NCI-H1417 treated with DMSO at 0.1 percent for 48 hours (cell line): Measurements from ENCODE around the gene PAQR6.

Source experiments
- DNase-seq: peaks from one replicate; lab custom pipeline; 2025; lab: John Stamatoyannopoulos, UW

Gene PAQR6

DNA sequence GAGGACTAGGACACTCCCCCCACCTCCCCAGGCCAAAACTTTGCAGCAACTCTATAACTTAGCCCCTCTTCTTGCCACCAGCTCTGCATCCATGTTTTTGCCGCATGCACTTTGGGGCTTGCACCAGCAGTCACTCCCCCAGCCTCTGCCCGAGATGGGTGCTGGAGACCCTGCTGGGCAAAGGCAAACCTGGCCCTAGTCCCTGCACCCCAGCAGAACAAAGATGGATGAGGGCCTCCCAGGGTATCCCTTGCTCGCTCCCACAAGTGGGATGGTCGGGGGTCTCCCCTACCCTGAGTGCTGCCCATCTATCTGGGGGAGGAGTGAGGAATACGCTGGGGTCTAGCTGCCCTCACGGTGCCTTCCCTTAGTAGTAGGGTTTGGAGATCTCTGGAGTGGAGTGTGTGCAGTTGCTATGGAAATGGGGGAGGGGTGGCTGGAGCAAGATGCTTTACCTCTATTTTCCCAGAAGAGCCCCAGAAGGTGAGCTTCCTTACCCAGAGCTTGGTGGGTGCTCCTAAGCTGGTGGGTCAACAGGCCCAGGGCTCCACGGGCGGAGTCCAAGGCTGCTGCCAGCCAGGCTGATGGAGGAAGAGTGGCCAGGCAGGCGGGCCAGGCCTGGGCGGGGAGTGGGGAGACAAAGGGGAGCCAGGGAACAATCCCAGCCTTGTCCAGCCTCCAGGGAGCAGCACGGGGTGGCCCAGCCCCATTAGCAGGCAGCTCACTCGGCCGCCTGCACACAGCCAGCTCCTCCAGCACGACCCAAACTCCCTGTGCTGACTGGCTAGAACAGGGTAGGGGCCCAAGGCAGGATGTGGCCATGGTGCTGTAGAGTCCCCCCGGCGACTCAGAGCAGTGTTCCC is at the start of gene PAQR6:
Gene PAQR6, minus strand, starts transcription at position 597 of the 863 bp plus-strand sequence. CDS start 1,325 bp downstream, outside the sequence.
- no peak for DNase-seq

DNA sequence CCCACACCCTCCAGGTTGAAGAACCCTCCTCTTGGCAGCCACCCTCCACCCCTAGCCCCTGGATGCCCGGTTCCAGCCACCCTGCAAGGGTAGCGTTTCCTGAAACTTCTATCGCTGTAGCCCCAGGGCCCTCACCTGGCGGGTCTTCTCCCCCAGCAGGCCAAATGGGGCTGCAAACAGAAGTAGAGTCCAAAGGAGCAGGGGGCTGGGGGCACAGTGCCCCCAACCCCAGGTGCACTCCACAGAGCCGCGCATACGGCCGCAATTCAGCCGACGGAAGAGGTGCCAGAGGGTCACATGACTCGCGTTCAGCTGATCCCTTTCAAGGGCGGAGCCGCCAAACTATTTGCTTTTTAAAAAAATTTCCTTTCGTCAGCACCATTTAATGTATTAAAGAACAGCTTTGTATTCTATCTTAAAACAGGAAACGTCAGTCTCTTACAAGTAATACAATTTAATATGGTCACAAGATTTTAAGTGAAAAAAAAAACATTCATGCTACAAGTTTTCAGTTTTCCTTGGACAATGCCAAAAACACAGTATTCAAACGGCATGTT is 47.6 kb upstream of the PAQR6 start, which contains the start of gene GLMP:
Gene GLMP, minus strand, starts transcription at position 289 of the 557 bp plus-strand sequence. Its CDS starts 34 bp downstream, at position 255.
- no peak for DNase-seq

GRCh38 chr1:156293895-156294294 is 46.0 kb upstream of the PAQR6 start:
- no peak for DNase-seq

DNA sequence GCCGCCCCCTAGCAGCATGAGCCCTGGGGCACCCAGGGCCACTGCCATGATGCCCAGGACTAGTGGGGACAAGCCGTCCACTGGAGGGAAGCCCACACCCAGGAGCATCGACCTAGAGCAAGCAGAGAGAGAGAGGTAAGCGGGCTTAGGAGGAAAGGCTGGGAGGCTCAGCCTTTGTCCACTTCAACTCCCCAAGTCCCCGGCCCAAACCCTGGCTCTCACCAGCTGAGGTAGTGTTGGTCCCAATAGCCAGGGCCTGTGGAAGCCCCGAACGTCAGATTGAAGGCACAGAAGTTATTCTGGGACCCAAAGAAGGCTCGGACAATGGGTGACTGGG is 45.2 kb upstream of the PAQR6 start:
- no peak for DNase-seq

DNA sequence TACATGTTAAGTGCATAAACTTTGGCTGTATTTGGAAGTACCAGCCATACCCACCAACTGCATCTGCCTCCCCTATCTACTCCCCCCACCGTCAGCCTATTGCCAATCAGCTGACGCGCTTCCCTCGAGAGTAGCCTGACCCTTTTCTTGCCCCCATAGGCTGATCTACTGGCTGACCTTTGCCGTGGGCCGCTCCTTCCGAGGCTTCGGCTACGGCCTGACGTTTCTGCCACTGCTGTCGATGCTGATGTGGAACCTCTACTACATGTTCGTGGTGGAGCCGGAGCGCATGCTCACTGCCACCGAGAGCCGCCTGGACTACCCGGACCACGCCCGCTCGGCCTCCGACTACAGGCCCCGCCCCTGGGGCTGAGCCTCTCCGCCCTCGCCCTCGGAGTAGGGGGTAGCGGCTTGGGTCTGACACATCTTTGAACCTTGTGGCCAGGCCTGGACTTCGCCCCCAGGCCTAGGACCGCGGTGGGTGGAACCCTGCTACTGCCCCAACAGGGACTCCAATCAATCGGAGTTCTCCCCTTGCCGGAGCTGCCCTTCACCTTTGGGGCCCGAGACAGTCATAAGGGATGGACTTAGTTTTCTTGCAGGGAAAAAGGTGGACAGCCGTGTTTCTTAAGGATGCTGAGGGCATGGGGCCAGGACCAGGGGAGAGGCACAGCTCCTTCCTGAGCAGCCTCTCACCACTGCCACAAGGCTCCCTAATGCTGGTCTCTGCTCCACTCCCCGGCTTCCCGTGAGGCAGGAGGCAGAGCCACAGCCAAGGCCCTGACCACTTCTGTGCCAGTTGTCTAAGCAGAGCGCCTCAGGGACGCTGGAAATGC is 43.6 kb upstream of the PAQR6 start:
- no peak for DNase-seq

DNA sequence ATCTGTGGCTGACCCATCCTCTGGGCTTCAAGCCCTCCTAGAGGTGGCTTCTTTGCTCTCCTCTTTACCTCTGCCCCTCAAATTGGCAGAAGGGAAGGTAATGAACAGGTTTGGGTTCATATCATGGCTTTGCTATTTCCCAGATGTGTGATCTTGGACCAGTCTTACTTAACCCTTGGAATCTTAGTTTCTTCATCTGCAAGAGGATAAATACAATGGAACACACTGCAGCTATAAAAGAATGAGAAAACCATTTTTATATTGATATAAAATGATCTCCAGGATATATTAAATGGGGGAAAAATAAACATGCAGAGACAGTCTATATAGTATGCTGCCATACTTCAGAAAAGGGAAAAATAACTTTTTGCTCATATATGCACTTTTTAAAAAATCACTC is 42.0 kb upstream of the PAQR6 start:
- no peak for DNase-seq

GRCh38 chr1:156286061-156286460 is 38.2 kb upstream of the PAQR6 start:
- DNase-seq: no peak

DNA sequence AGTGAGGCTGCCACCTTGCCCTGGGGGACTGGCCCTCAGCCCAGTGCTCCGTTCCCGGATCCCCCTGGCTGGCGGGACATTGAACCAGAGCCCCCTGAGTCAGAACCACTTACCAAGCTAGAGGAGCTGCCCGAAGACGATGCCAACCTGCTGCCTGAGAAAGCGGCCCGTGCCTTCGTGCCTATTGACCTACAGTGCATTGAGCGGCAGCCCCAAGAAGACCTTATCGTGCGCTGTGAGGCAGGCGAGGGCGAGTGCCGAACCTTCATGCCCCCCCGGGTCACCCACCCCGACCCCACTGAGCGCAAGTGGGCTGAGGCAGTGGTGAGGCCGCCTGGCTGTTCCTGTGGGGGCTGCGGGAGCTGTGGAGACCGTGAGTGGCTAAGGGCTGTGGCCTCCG is 37.6 kb upstream of the PAQR6 start:
- DNase-seq: no peak

DNA sequence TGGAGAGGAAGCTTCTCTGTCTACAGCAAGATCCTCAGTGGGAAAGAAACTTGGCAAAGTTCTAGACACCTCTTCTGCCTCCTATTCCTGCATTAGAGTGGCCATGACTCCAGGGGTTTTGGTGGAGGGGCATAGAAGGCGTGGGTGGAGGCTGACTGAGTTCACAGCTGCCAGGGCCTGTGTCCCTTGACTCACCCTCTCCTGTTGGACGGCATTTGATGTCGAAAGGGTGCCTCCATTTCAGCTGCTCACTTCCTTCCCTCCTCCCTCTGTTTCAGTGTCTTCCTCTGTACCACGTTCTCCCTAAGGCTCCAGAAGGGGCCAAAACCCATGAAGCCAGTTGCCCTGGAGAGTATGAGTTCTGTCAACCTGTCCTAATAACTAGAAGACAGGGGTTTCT is 36.9 kb upstream of the PAQR6 start:
- no peak for DNase-seq

DNA sequence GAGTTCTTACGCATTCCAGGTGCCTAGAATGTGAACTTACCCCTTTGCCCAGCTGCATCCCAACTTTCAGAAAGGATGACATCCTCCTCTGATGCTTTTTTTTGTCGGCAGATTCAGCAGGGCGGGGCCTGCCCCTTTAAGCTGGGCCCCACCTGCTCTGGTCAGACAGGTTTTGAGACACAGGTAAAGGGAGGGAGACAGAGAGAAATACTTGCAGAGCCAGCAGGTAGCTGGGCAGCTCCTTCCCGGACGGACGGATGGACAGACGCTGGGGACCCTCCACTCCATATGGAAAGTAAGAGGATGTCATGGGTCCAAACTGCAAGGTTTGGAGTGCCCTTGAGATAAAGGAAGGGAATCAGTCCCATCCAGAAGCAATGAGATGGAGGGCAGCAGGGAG is 36.3 kb upstream of the PAQR6 start, which contains the start of gene TMEM79:
Gene TMEM79, plus strand, starts transcription at position 214 of the 400 bp plus-strand sequence. CDS start 902 bp downstream, outside the sequence.
- no peak for DNase-seq

- no peak for DNase-seq
Measured at GRCh38 chr1:156283521-156283920, 35.7 kb upstream of the PAQR6 start.

GRCh38 chr1:156282479-156283222 is 34.8 kb upstream of the PAQR6 start, which contains the start of gene SMG5:
SMG5 (minus strand) TSS chr1:156282825; CDS start chr1:156282680, 145 bp downstream.
- peak; percentile 92 for DNase-seq

DNA sequence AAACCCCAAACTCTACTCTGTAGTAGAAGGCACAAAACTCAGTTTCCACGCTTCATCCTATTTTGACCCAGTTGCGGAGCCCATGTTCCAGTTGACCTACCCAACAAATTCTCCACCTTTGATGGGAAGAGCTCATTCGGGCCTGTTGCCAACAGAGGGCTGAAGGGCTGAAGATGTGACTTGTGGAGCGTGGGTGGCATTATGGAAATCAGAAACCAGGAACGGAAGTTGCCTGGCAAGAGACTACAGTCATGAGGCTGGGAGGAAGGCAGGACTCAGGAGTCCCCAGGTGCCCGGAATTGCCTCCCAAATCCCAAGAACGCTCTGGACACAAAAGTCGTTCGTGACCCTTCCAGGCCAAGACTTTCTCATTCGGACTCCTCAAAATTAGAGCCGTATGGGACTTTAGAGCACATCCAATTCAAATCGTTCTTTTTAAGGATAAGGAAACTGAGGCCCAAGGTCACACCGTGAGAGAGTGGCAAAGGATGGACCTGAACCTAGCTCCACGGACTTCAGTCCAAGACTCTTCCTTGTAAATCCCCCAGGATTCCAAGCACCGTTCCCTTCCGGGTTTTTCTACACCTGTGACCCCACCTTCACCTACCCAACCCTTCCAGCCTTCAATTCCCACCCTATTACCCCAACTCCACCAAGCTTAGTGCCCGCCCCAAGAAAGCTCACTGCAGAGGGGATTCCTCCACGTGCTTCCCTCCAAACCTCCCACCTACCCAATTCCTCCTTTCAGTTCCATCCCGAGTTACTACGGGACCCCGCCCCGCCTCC is 34.0 kb upstream of the PAQR6 start:
- DNase-seq: no peak

- no peak for DNase-seq
Measured at GRCh38 chr1:156281281-156281680, 33.4 kb upstream of the PAQR6 start.

GRCh38 chr1:156279837-156280236 is 32.0 kb upstream of the PAQR6 start:
- DNase-seq: no peak

GRCh38 chr1:156276966-156277381 is 29.1 kb upstream of the PAQR6 start:
- DNase-seq: no peak

- DNase-seq: no peak
Measured at GRCh38 chr1:156276532-156276931, 28.7 kb upstream of the PAQR6 start.

DNA sequence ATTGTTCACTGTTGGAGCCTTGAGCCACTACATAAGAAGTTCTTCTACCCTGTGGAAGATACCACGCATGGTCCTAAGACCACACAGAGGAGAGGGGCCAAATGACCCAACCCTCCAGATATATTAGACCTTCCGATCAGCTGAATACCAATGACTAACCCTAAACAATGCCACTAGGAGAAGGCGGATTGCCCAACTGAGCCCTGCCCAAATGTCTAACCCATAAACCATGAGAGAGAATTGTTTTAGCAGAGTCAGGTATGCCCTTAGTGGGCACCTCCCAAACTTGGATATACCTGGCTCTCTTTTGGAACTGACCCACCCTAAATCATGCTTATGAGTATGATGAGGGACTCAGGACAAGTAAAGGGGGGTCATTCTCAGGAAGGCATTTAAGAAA is 22.5 kb upstream of the PAQR6 start:
- no peak for DNase-seq

- no peak for DNase-seq
Measured at GRCh38 chr1:156268336-156268735, 20.5 kb upstream of the PAQR6 start.

DNA sequence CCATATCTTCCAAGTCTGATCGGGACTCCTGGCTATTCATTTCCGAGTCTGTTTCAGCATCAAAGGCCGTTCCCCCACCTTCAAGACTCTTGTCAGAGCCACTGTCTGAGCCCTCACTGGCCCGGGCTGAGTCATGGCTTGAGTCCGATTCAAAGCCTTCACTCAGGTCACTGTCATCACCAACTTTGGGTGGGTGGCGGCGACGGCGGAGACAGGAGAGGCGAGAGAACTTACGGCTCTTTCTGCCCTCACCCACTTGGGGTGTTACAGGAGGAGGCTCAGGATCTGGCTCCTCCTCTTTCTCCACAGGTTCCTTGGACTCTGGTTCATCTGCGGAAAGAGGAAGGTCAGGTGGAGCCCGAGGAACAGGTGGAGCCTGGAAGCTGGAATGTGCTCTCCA is 18.2 kb upstream of the PAQR6 start:
- DNase-seq: no peak

DNA sequence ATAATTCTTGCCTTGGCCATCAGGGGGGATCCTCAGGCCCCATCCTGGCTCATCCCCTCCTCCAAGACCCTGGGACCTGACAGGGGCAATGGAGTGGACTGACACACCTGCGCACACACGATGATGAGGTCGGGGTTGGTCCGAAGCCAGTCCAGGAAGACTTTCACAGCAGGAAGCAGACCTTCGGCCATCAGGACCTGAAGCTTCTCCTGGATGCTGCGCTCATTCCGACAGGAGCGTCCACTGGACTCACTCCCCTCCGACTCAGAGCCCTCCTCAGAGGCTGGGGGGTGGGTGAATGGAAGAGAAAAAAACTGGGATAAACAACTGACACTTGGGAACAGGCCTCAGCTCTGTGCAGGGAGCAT is 15.4 kb upstream of the PAQR6 start:
- no peak for DNase-seq
